Measurements from ENCODE around the gene EBF3. TPM values are rescaled to one million over a fixed set of nuclear protein-coding genes. Genes with fewer than 3 reads are reported as not detected.

The EBF3 gene
- total RNA-seq, 6 experiments from 2014 or later, result 0.12 TPM; not detected in 5

DNA sequence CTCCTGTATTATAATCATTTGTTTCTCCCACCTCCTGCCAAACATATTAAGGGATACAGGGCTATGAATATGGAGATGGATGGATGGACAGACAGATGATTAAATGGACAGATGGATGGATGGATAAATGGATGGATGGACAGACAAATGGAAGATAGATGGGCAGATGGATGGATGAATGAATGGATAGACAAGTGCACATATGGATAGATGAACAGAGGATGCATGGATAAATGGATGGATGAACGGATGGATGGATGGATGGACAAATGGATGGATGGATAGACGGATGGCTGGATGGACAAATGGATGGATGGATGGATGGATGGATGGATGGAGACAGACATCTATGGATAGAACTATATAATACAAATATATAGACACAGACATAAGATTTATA, 59.8 kb downstream of the EBF3 start:
- no peak overlapping the region for H3K4me3 ChIP-seq
- no peaks in the 10 kb centered on the region for H3K9me3 ChIP-seq
- intact Hi-C loops (cut with DNase I), result no loop called here
- ATAC-seq (no peak), DNase-seq (no peak)
- TF ChIP-seq CTCF (IDR thresholded peaks at IDR 0.05), result no peak
- TF ChIP-seq POLR2A (IDR thresholded peaks at IDR 0.05), result no peak
- H3K36me3 ChIP-seq, result no peaks in the 10 kb centered on the region
- no peaks in the 10 kb centered on the region for H3K4me1 ChIP-seq
- H3K27ac ChIP-seq, result no peak overlapping the region
- H3K27me3 ChIP-seq, result no peaks in the 10 kb centered on the region
- WGBS (ENCODE audit: insufficient coverage, low coverage, low lambda C conversion rate, missing lambda C conversion rate), result 39% methylated on average over 2 of the region's 2 CpGs

DNA sequence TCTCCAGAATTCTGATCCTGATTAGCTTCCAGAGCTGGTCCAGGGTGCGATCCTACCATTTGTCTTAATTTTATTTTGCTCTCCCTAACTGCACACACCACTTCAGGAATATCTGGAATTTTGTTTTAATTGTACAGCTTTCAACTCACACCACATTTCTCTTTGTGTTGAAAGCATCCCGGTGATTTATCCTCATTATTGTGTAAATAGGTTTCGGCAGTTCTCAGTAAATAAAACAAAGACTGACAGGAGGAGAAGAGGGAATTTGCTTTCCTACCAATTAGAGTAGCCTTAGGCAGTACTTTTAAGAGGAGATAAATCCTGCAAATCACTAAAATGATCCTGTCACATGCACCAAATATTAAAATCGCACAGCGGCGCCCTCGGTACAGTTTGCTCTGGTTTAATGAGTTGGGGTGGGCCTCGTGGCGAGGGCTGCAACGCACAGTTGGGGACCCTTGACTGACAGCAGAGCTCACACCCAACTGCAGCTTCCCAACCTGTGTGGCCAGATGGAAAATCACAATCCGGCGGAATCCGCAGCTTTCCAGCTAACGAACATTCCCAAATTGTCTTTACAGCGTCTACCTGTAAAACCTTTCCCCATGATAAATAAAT, 62.6 kb downstream of the EBF3 start:
- ATAC-seq (no peak), DNase-seq (no peak)
- H3K4me3 ChIP-seq, result no peak overlapping the region
- H3K4me1 ChIP-seq, result no peaks in the 10 kb centered on the region
- 40% methylated on average over 14 of the region's 15 CpGs for WGBS (ENCODE audit: insufficient coverage, low coverage, low lambda C conversion rate, missing lambda C conversion rate)
- no peaks in the 10 kb centered on the region for H3K36me3 ChIP-seq
- TF ChIP-seq POLR2A (IDR thresholded peaks at IDR 0.05), result no peak
- TF ChIP-seq CTCF (IDR thresholded peaks at IDR 0.05), result no peak
- intact Hi-C loops (cut with DNase I), result no loop called here
- no peak overlapping the region for H3K27ac ChIP-seq
- H3K27me3 ChIP-seq, result no peaks in the 10 kb centered on the region
- no peaks in the 10 kb centered on the region for H3K9me3 ChIP-seq

DNA sequence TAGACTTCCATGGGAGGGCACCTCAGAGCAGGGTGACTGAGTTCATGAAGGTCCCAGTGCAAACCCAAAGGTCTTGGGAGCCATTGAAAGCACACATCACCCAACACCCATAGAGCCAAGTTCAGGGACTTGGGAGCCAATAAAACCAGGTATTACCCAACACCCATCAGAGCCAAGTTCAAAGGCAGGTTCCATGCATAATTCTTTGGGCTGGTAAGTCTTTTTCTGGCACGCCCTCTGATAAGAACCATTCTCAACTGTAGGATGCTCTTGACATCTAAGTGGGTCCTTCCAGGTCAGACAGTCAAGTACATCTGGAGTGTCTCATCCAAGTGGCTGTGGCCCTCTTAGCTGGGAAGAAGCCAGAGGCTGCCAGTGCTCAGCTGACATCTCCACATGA, 63.2 kb downstream of the EBF3 start:
- ATAC-seq (no peak), DNase-seq (no peak)
- WGBS (ENCODE audit: insufficient coverage, low coverage, low lambda C conversion rate, missing lambda C conversion rate), result 75% methylated on average over 1 of the region's 1 CpG
- no peaks in the 10 kb centered on the region for H3K27me3 ChIP-seq
- no peak overlapping the region for H3K27ac ChIP-seq
- intact Hi-C loops (cut with DNase I), result no loop called here
- no peaks in the 10 kb centered on the region for H3K36me3 ChIP-seq
- no peak for TF ChIP-seq CTCF (IDR thresholded peaks at IDR 0.05)
- TF ChIP-seq POLR2A (IDR thresholded peaks at IDR 0.05), result no peak
- no peak overlapping the region for H3K4me3 ChIP-seq
- H3K9me3 ChIP-seq, result no peaks in the 10 kb centered on the region
- no peaks in the 10 kb centered on the region for H3K4me1 ChIP-seq

GRCh38 chr10:129899276-129900130, 64.6 kb downstream of the EBF3 start:
- DNase-seq, result no peak
- H3K4me1 ChIP-seq, result no peaks in the 10 kb centered on the region
- intact Hi-C loops (cut with DNase I), result no loop called here
- H3K27me3 ChIP-seq, result no peaks in the 10 kb centered on the region
- TF ChIP-seq POLR2A (IDR thresholded peaks at IDR 0.05) (no peak), CTCF (IDR thresholded peaks at IDR 0.05) (no peak)
- H3K36me3 ChIP-seq, result no peaks in the 10 kb centered on the region
- no peaks in the 10 kb centered on the region for H3K9me3 ChIP-seq
- no peak overlapping the region for H3K4me3 ChIP-seq
- H3K27ac ChIP-seq, result no peak overlapping the region
- no peak for ATAC-seq
- WGBS (ENCODE audit: insufficient coverage, low coverage, low lambda C conversion rate, missing lambda C conversion rate), result 54% methylated on average over 19 of the region's 22 CpGs
